CD1c-positive myeloid dendritic cell (primary cell): ENCODE measurements around the gene DST.
"Not testable (repeated sequence)": the region's sequence is repeated elsewhere in the genome, so short reads cannot be mapped to it uniquely, and the experiment has no call there.

Source experiments
- DNase-seq: peaks from one replicate; pipeline ENCODE4 v3.0.0-alpha.2; 2016; ENCODE audit errors: extremely low spot score

The DST gene

GRCh38 chr6:56663344-56663743 lies 20.7 kb upstream of the DST start:
- DNase-seq, result no peak

DNA sequence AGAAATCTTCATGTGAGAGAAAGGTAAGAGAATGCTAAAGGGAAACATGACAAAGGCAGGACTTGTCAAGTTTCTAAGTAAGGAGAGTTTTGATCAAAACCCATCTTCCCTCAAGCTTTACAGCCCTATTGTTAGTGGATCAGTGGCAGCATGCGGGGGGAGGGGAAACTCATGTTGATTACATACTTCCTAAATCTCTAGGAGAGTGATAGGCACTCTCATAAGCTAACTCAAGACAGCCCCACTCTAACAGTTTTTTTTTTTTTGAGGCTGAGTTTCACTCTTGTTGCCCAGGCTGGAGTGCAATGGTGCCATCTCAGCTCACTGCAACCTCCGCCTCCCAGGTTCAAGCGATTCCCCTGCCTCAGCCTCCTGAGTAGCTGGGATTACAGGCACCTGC lies 18.6 kb upstream of the DST start:
- not testable (repeated sequence) for DNase-seq

DNA sequence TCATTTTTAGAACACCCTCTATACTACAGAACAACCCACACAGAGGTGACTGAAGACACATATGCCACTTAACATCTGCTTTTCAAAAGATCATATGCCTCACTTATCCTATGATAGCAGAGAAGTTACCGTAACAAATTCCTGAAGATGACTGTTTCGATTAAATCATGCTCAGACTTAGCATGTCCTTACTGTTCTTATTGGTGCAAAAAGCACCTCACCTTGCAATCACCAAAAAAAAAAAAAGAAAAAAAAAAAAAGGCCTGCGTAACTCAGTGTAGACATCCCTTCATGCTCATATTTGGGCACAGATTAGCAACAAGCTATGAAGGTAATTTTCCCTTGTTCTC lies 17.7 kb upstream of the DST start:
- no peak for DNase-seq

DNA sequence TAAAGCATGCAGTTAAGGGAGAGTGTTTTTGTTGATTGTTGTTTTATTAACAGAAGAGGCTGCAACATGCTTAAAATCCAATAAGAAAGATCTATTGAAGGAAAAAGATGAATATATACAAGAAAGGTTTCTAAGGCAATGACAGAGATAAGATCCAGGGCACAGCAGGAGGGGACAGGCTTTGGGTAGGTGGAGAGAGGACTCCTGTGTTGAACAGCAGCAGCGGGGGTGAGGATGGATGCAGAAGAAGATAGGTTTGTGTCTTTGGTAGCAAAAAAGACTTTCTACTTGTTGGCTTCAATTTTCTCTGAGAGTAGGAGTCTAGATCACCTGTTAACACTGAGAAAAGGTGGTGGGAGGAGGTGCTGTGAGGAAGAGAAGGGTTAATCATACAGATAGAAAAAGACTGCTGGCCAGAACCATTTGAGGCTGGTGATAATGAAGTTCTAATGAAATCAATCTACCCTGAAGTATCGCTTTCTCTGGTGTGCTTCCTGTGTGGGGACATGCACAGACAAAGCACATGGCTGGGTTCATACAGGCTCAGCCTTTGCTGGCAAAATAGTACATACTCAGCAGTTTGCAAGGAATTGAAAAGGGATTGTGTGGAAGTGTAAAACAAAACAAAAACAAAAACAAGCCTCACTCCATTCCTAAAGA lies 17.2 kb upstream of the DST start:
- no peak for DNase-seq

DNA sequence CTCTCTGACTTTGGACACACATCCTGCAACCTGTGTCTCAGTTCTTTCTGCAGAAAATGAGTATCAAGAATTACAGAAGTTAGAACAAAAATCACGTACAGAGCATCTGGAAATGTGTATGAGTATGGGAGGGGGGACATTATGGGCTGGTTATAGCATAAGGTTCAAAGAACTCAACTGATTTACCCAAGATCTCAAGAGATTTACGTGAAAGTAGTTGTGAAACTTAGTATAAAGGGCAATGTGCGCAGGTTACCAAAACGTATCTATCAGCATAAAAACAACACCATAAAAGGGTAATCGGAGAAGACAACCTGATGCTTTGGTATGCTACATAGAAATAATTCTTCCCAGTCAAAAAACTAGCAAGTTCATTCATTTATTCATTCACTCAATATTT lies 15.6 kb upstream of the DST start:
- no peak for DNase-seq

- no peak for DNase-seq
Measured at GRCh38 chr6:56657354-56657753, 14.7 kb upstream of the DST start.

- DNase-seq, result no peak
Measured at GRCh38 chr6:56656466-56656865, 13.8 kb upstream of the DST start.

- DNase-seq, result no peak
Measured at GRCh38 chr6:56655996-56656395, 13.3 kb upstream of the DST start.

DNA sequence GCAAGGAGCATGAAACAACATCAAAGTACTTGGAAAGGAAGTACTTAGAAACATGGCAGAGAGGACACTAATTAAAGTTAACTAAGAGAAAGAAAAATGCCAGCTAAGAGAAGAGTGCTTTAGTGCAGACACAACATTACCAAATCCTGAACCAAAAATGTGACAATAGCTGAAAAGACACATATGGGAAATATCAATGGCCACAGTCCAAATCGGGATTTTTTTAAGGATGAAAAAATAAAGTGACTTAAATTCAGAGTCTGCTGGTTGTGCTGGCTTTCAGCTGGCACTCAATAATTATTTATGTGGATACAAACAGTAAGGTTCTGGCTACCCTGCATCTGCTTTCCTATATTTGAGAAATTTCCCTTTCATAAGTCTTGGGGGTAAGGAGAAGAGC lies 12.6 kb upstream of the DST start:
- DNase-seq, result no peak

DNA sequence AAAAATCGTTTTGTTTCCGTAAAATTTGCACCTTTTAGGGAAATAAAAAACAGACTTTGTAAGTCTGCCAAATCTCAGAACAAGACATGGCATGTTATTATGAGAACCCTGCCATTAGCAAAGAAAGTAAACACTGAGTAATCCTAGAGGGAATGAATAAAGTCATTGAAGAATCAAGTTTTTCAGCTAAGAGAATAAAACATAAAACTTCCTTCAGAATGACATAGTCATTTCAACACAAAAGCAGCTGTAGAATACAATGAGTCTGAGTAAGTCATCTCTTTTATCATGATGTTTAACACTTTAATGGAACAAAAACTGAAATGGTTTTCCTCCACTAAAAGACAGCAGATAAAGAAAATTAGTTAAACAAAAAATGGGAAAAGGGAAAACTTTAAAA lies 10.3 kb upstream of the DST start:
- no peak for DNase-seq

DNA sequence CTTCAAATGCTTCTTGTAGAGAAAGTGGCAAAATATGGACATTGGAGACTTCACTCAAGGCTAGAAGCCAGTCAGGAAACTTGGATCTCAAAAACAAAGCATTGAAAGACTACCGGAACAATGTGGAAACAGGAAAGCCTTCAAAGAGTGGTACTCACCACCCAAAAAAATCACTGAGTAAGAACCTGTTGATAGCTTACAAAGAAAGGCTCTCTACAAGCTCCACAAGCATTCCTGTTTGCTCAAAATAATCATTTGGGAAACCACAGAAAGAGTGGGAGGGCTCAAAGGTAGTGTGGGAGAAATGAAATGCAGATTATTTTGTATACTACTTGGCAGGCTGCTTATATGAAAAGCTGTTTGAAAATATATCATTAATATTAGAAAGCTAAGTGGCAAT lies 9.5 kb upstream of the DST start:
- no peak for DNase-seq

- DNase-seq, result no peak
Measured at GRCh38 chr6:56650191-56650590, 7.5 kb upstream of the DST start.

- DNase-seq, result no peak
Measured at GRCh38 chr6:56649782-56650181, 7.1 kb upstream of the DST start.

DNA sequence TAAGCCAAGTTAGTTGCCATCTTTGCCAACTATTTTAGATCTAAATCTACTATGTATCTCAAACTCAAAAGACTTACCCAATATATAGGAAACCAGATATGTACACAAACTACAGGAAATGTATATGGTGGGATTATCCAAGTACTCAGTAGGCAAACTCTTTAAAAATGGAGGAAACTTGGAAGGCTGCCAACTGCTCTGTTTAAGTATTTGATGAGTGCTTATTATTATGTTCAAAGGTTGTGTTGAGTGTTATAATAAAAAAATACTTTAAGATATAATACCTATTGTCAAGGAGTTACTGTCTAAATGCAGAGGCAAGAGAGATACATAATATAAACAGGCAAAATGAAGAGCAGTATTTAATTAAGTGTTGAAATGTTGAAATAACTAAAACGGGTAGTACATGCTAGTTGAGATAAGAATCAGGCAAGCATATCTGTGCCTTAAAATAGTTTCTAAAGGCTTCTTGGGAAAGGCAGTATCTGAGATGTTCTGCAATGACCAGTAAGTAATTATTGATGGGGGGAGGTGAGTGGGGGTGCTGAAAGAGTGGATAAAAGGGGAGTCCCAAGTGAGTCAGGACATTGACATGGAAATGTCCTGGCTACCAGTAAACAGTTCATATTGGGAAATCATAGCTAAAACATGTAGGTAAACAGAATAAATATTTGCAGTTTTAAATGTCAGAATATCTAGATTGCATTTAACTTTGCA lies 6.5 kb upstream of the DST start:
- no peak for DNase-seq

DNA sequence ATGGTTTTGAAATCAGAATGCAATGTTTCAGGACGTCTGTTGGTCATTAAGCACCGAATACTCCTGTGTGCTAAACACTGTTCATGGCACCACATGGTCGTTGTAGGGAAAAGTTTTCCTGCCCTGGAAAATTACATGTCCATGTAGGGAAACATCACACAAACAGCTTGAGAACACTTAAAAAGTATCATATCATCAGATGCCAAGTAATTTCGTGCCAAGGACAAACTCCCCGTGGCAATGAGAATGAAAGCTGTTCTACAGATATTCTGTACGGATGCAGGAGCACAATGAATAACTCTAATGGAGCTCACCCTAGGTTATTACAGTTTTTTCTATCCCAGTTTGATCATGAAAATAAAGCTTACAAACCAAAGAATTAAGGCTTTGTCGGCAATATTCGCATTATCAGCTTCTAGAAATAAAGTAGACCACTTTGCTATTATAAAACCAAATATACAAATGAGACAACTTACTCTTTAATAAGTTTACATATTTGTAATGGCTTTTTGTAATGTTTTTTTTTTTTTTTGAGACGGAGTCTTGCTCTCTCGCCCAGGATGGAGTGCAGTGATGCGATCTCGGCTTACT lies 4.6 kb upstream of the DST start:
- DNase-seq, result no peak

- no peak for DNase-seq
Measured at GRCh38 chr6:56644366-56644765, 1.7 kb upstream of the DST start.

GRCh38 chr6:56643379-56644089 lies 845 bp upstream of the DST start:
- no peak for DNase-seq

DNA sequence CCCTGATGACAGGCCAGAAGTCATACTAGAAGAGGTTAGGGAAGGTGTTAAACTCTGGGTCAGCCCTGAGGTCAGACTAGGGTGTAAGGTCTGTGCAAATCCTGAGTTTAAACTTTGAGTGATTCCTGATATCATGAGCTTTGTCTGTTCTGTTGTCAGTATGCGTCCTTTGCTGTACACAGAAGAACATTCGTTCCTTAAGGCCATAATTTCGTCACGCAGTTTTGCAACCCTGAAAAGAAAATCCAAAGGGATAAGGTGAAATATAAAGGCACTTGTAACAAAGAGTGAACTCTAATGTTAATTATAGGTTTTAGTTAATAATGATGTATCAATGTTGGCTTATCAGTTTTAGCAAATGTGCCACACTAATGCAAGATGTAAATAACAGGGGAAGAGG lies 2.3 kb downstream of the DST start:
- DNase-seq, result no peak

GRCh38 chr6:56638760-56639159 lies 3.9 kb downstream of the DST start:
- no peak for DNase-seq

DNA sequence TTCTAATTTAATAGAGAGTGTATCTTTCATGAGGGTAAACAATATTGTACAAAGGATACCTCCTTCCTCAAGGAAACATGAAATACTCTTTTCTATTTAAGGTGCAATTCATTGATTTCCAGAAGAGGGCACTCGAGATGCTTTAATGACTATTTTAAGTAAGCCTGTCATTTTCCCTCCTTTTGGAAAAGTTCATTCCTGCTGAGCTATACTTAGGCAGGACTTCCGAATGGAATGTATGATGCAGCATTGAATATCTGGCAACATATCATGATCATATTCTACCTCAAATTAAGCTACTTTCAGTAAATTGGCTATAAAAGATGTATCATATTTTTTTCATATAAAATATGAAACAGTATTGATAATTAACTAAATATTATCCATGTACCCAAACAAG lies 5.0 kb downstream of the DST start:
- DNase-seq, result peak; percentile 50

DNA sequence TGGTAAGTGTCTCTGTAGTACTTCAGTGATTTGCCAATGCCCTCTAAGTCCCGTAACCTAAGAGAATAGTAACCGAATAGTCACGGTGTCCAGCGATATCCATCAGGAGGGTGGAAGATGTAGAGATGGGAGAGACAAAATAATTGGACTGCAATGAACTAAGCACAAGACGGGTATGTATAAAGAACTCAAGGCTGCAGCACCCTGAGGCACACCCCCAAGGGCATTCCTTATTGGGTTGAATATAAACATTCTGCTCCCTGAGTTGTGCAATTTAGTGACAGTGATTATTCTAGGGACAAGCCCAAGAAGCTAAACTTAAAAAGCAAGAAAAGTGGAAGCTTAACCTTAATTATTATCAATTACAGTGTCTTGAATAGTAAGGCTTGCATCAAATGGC lies 14.6 kb downstream of the DST start:
- DNase-seq, result no peak

DNA sequence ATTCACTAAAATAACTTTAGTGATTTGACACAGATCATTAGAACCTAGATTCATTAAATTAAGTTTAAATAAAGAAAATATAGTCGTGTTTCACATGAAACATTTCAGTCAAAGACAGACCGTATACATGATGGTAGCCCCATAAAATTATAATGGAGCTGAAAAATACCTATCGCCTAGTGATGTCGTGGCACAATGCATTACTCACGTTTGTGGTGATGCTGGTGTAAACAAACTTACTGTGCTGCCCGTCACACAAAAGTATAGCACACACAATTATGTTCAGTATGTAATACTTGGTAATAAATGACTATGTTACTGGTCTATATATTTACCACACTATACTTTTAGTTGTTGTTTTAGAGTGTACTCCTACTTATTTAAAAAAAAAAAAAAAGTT lies 17.3 kb downstream of the DST start:
- no peak for DNase-seq

DNA sequence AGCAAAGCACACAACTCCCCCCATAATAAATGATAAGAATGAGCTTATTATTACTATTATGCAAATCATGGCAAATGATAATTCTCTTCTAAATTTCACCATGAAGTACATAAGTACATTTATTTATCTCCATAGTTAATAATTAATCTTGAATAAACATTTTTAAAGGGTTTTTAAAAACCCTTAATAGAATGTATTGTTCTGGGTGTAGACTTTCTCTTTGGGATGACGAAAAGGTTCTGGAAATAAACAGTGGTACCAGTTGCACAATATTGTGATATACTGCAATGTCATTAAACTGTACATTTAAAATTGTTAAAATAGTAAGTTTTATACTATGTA lies 18.0 kb downstream of the DST start:
- DNase-seq, result no peak
